NCI-H524 treated with DMSO at 0.1 percent for 48 hours (cell line): ENCODE measurements around the gene ARHGAP31.

Experiments
- DNase-seq: peaks from one replicate; lab custom pipeline; 2025; lab: John Stamatoyannopoulos, UW

The ARHGAP31 gene

GRCh38 chr3:119395923-119396358 lies 101.8 kb downstream of the ARHGAP31 start:
- no peak for DNase-seq

GRCh38 chr3:119396870-119397269 lies 102.7 kb downstream of the ARHGAP31 start:
- DNase-seq: no peak

- DNase-seq: no peak
Measured at GRCh38 chr3:119400466-119400865, 106.3 kb downstream of the ARHGAP31 start.

- DNase-seq: no peak
Measured at GRCh38 chr3:119401069-119401468, 106.9 kb downstream of the ARHGAP31 start.

- no peak for DNase-seq
Measured at GRCh38 chr3:119401503-119402440, 107.6 kb downstream of the ARHGAP31 start.

- DNase-seq: no peak
Measured at GRCh38 chr3:119402791-119403190, 108.6 kb downstream of the ARHGAP31 start.

- DNase-seq: peak; percentile 71
Measured at GRCh38 chr3:119403201-119403600, 109.0 kb downstream of the ARHGAP31 start.

GRCh38 chr3:119405315-119405714 lies 111.1 kb downstream of the ARHGAP31 start:
- DNase-seq: no peak

- DNase-seq: no peak
Measured at GRCh38 chr3:119408243-119408950, 114.2 kb downstream of the ARHGAP31 start.

GRCh38 chr3:119409844-119410243 lies 115.7 kb downstream of the ARHGAP31 start:
- no peak for DNase-seq

- no peak for DNase-seq
Measured at GRCh38 chr3:119413603-119414280, 119.6 kb downstream of the ARHGAP31 start.

- DNase-seq: no peak
Measured at GRCh38 chr3:119416873-119417272, 122.7 kb downstream of the ARHGAP31 start.

- no peak for DNase-seq
Measured at GRCh38 chr3:119417771-119418512, 123.8 kb downstream of the ARHGAP31 start.

- no peak for DNase-seq
Measured at GRCh38 chr3:119418641-119419040, 124.5 kb downstream of the ARHGAP31 start.

- no peak for DNase-seq
Measured at GRCh38 chr3:119420196-119420595, 126.0 kb downstream of the ARHGAP31 start.

- DNase-seq: no peak
Measured at GRCh38 chr3:119427669-119428068, 133.5 kb downstream of the ARHGAP31 start.

- DNase-seq: no peak
Measured at GRCh38 chr3:119428538-119428937, 134.4 kb downstream of the ARHGAP31 start.

- DNase-seq: no peak
Measured at GRCh38 chr3:119433613-119434325, 139.6 kb downstream of the ARHGAP31 start.

- DNase-seq: no peak
Measured at GRCh38 chr3:119434703-119435102, 140.5 kb downstream of the ARHGAP31 start.

GRCh38 chr3:119436977-119437376 lies 142.8 kb downstream of the ARHGAP31 start:
- no peak for DNase-seq

- DNase-seq: no peak
Measured at GRCh38 chr3:119437691-119438258, 143.6 kb downstream of the ARHGAP31 start.
